RWPE1 (cell line): ENCODE results near the gene ITGB3.
"Not testable (repeated sequence)": the region's sequence is repeated elsewhere in the genome, so short reads cannot be mapped to it uniquely, and the experiment has no call there.

Experiments used
- CTCF ChIA-PET: fragments of 350-600 bp; sonication (Branson Sonifier 250); formaldehyde crosslinking; extraction: SDS; loops from one replicate; lab custom pipeline; 2021; lab: Yijun Ruan, JAX
- POLR2A ChIA-PET: fragments of 400-600 bp; formaldehyde crosslinking; extraction: SDS; loops from one replicate; lab custom pipeline; 2020; ENCODE audit warnings: antibody characterized with exemption; ENCODE audit not compliant: low non-redundant PET; lab: Yijun Ruan, JAX
- DNase-seq: peaks from one replicate; pipeline ENCODE4 v3.0.0; 2012; ENCODE audit warnings: low spot score
- H3K27ac ChIP-seq: fragments of 450-650 bp; 2 replicates; pipeline ENCODE4 v1.5.1; 2017
- CTCF ChIP-seq: fragments of 450-650 bp; conservative IDR thresholded peaks from 2 replicates; pipeline ENCODE4 v1.5.1; 2017; ENCODE audit warnings: low read depth, mild to moderate bottlenecking

The ITGB3 gene

GRCh38 chr17:47262586-47262985, 9.0 kb downstream of the ITGB3 start:
- ChIA-PET POLR2A (no interaction called here), CTCF (interaction anchor here (0.5 kb wide), 1 partner anchor 18 kb away, joined by 3 read pairs; no protein-coding TSS in a partner anchor)
- no peak for TF ChIP-seq CTCF
- no peak overlapping the region for H3K27ac ChIP-seq
- no peak for DNase-seq

- TF ChIP-seq CTCF = no peak
- H3K27ac ChIP-seq = no peak overlapping the region
- POLR2A ChIA-PET = no interaction called here
- no peak for DNase-seq
- CTCF ChIA-PET = interaction anchor here (0.5 to 0.7 kb wide), 2 partner anchors 30 to 49 kb away, joined by 3 read pairs; no protein-coding TSS in a partner anchor
Measured at GRCh38 chr17:47264166-47264565, 10.5 kb downstream of the ITGB3 start.

- no peak for DNase-seq
- H3K27ac ChIP-seq = no peak overlapping the region
- TF ChIP-seq CTCF = no peak
- POLR2A ChIA-PET = no interaction called here
- CTCF ChIA-PET = no interaction called here
Measured at GRCh38 chr17:47265983-47266541, 12.4 kb downstream of the ITGB3 start.

- ChIA-PET POLR2A (no interaction called here), CTCF (interaction anchor here (0.5 kb wide), 1 partner anchor 48 kb away, joined by 3 read pairs; no protein-coding TSS in a partner anchor)
- no peak for DNase-seq
- TF ChIP-seq CTCF = no peak
- no peak overlapping the region for H3K27ac ChIP-seq
Measured at GRCh38 chr17:47266782-47267181, 13.2 kb downstream of the ITGB3 start.

- CTCF ChIA-PET = no interaction called here
- no peak for DNase-seq
- no peak overlapping the region for H3K27ac ChIP-seq
- POLR2A ChIA-PET = no interaction called here
- no peak for TF ChIP-seq CTCF
Measured at GRCh38 chr17:47267354-47267828, 13.8 kb downstream of the ITGB3 start.

- H3K27ac ChIP-seq, DNase-seq, POLR2A ChIA-PET: not testable (repeated sequence)
- CTCF ChIA-PET = interaction anchor here (1.1 kb wide), 1 partner anchor 13 kb away, joined by 3 read pairs; no protein-coding TSS in a partner anchor
Measured at GRCh38 chr17:47268964-47269363, 15.3 kb downstream of the ITGB3 start.

GRCh38 chr17:47269561-47270280, 16.1 kb downstream of the ITGB3 start:
- H3K27ac ChIP-seq, CTCF ChIA-PET, POLR2A ChIA-PET, DNase-seq: not testable (repeated sequence)
